ENCODE results near the gene TBC1D5. TPM values are rescaled to one million over a fixed set of nuclear protein-coding genes. Genes with fewer than 3 reads are reported as not detected.

TBC1D5 gene
- total RNA-seq, 1 experiment from 2014 or later: 38.3 TPM

- CTCF ChIA-PET: no interaction called here
- no TSS peak for BruUV-seq (replicated peaks)
- Mint-ChIP-seq H3K4me1 (ENCODE audit: low read depth, unreplicated experiment) (no peaks in the 10 kb centered on the region), H3K4me3 (ENCODE audit: low read depth, unreplicated experiment) (no peak overlapping the region), H3K9me3 (ENCODE audit: low read depth, unreplicated experiment) (no peaks in the 10 kb centered on the region), H3K27ac (ENCODE audit: unreplicated experiment) (no peak overlapping the region), H3K36me3 (ENCODE audit: insufficient read depth, unreplicated experiment) (no peaks in the 10 kb centered on the region), H3K27me3 (ENCODE audit: unreplicated experiment) (no peaks in the 10 kb centered on the region)
- no peak for DNase-seq
- intact Hi-C loops (cut with micrococcal nuclease; ENCODE audit: unreplicated experiment): no loop called here
- no peak for TF ChIP-seq CTCF (IDR thresholded peaks at IDR 0.05; ENCODE audit: unreplicated experiment)
Observed at GRCh38 chr3:17342119-17342518, 400.3 kb downstream of the TBC1D5 start.

- CTCF ChIA-PET: interaction anchor here (0.7 kb wide), 1 partner anchor 457 kb away, joined by 4 read pairs; no protein-coding TSS in a partner anchor
- no peak overlapping the region for H3K27ac Mint-ChIP-seq (ENCODE audit: unreplicated experiment)
- H3K9me3 Mint-ChIP-seq (ENCODE audit: low read depth, unreplicated experiment): no peaks in the 10 kb centered on the region
- BruUV-seq (replicated peaks): no TSS peak
- H3K36me3 Mint-ChIP-seq (ENCODE audit: insufficient read depth, unreplicated experiment): no peaks in the 10 kb centered on the region
- H3K4me3 Mint-ChIP-seq (ENCODE audit: low read depth, unreplicated experiment): no peak overlapping the region
- H3K27me3 Mint-ChIP-seq (ENCODE audit: unreplicated experiment): no peaks in the 10 kb centered on the region
- no peak for TF ChIP-seq CTCF (IDR thresholded peaks at IDR 0.05; ENCODE audit: unreplicated experiment)
- H3K4me1 Mint-ChIP-seq (ENCODE audit: low read depth, unreplicated experiment): no peaks in the 10 kb centered on the region
- intact Hi-C loops (cut with micrococcal nuclease; ENCODE audit: unreplicated experiment): no loop called here
- DNase-seq: no peak
Observed at GRCh38 chr3:17340693-17341092, 401.7 kb downstream of the TBC1D5 start.

GRCh38 chr3:17340261-17340660, 402.2 kb downstream of the TBC1D5 start:
- intact Hi-C loops (cut with micrococcal nuclease; ENCODE audit: unreplicated experiment): no loop called here
- no TSS peak for BruUV-seq (replicated peaks)
- Mint-ChIP-seq H3K27me3 (ENCODE audit: unreplicated experiment) (no peaks in the 10 kb centered on the region), H3K36me3 (ENCODE audit: insufficient read depth, unreplicated experiment) (no peaks in the 10 kb centered on the region), H3K4me3 (ENCODE audit: low read depth, unreplicated experiment) (no peak overlapping the region), H3K4me1 (ENCODE audit: low read depth, unreplicated experiment) (no peaks in the 10 kb centered on the region), H3K27ac (ENCODE audit: unreplicated experiment) (no peak overlapping the region), H3K9me3 (ENCODE audit: low read depth, unreplicated experiment) (no peaks in the 10 kb centered on the region)
- DNase-seq: no peak
- TF ChIP-seq CTCF (IDR thresholded peaks at IDR 0.05; ENCODE audit: unreplicated experiment): no peak
- CTCF ChIA-PET: no interaction called here

- TF ChIP-seq CTCF (IDR thresholded peaks at IDR 0.05; ENCODE audit: unreplicated experiment): no peak
- CTCF ChIA-PET: no interaction called here
- no peaks in the 10 kb centered on the region for H3K9me3 Mint-ChIP-seq (ENCODE audit: low read depth, unreplicated experiment)
- no peak overlapping the region for H3K4me3 Mint-ChIP-seq (ENCODE audit: low read depth, unreplicated experiment)
- H3K36me3 Mint-ChIP-seq (ENCODE audit: insufficient read depth, unreplicated experiment): no peaks in the 10 kb centered on the region
- intact Hi-C loops (cut with micrococcal nuclease; ENCODE audit: unreplicated experiment): no loop called here
- BruUV-seq (replicated peaks): no TSS peak
- no peaks in the 10 kb centered on the region for H3K27me3 Mint-ChIP-seq (ENCODE audit: unreplicated experiment)
- H3K27ac Mint-ChIP-seq (ENCODE audit: unreplicated experiment): no peak overlapping the region
- no peaks in the 10 kb centered on the region for H3K4me1 Mint-ChIP-seq (ENCODE audit: low read depth, unreplicated experiment)
- no peak for DNase-seq
Observed at GRCh38 chr3:17339132-17339575, 403.3 kb downstream of the TBC1D5 start.

All from Calu3 (cell line).